ENCODE results near the gene PCF11. TPM values are rescaled to one million over a fixed set of nuclear protein-coding genes. Genes with fewer than 3 reads are reported as not detected.
A peak's percentile ranks its signal among the peaks of the same experiment; 100 is the strongest.

The PCF11 gene
- total RNA-seq, 1 donor from 2014 or later, result 42.5 TPM

GRCh38 chr11:83118814-83119213 lies 38.1 kb upstream of the PCF11 start:
- no peaks in the 10 kb centered on the region for H3K27me3 ChIP-seq (ENCODE audit: control insufficient read depth, insufficient read depth, low read length)
- no peak for TF ChIP-seq CTCF (IDR thresholded peaks at IDR 0.05; ENCODE audit: insufficient read depth, low read length, poor library complexity, severe bottlenecking)
- no peak overlapping the region for H3K4me3 ChIP-seq (ENCODE audit: low read depth, low read length)
- H3K36me3 ChIP-seq (ENCODE audit: control insufficient read depth, insufficient read depth, low read length), result no peaks in the 10 kb centered on the region
- no peak for DNase-seq (ENCODE audit: low read depth)

GRCh38 chr11:83119216-83119615 lies 37.7 kb upstream of the PCF11 start:
- TF ChIP-seq CTCF (IDR thresholded peaks at IDR 0.05; ENCODE audit: insufficient read depth, low read length, poor library complexity, severe bottlenecking), result no peak
- DNase-seq (ENCODE audit: low read depth), result no peak
- H3K36me3 ChIP-seq (ENCODE audit: control insufficient read depth, insufficient read depth, low read length), result no peaks in the 10 kb centered on the region
- H3K27me3 ChIP-seq (ENCODE audit: control insufficient read depth, insufficient read depth, low read length), result no peaks in the 10 kb centered on the region
- no peak overlapping the region for H3K4me3 ChIP-seq (ENCODE audit: low read depth, low read length)

- peak; percentile 19 for DNase-seq (ENCODE audit: low read depth)
- Histone ChIP-seq H3K36me3 (ENCODE audit: control insufficient read depth, insufficient read depth, low read length) (no peaks in the 10 kb centered on the region), H3K4me3 (ENCODE audit: low read depth, low read length) (no peak overlapping the region), H3K27me3 (ENCODE audit: control insufficient read depth, insufficient read depth, low read length) (no peaks in the 10 kb centered on the region)
- TF ChIP-seq CTCF (IDR thresholded peaks at IDR 0.05; ENCODE audit: insufficient read depth, low read length, poor library complexity, severe bottlenecking), result no peak
Observed at GRCh38 chr11:83120327-83120726, 36.6 kb upstream of the PCF11 start.

- Histone ChIP-seq H3K27me3 (ENCODE audit: control insufficient read depth, insufficient read depth, low read length) (no peaks in the 10 kb centered on the region), H3K36me3 (ENCODE audit: control insufficient read depth, insufficient read depth, low read length) (no peaks in the 10 kb centered on the region), H3K4me3 (ENCODE audit: low read depth, low read length) (no peak overlapping the region)
- no peak for DNase-seq (ENCODE audit: low read depth)
- TF ChIP-seq CTCF (IDR thresholded peaks at IDR 0.05; ENCODE audit: insufficient read depth, low read length, poor library complexity, severe bottlenecking), result no peak
Observed at GRCh38 chr11:83122050-83122449, 34.9 kb upstream of the PCF11 start.

GRCh38 chr11:83122766-83123165 lies 34.2 kb upstream of the PCF11 start:
- no peak overlapping the region for H3K4me3 ChIP-seq (ENCODE audit: low read depth, low read length)
- no peak for TF ChIP-seq CTCF (IDR thresholded peaks at IDR 0.05; ENCODE audit: insufficient read depth, low read length, poor library complexity, severe bottlenecking)
- no peaks in the 10 kb centered on the region for H3K36me3 ChIP-seq (ENCODE audit: control insufficient read depth, insufficient read depth, low read length)
- DNase-seq (ENCODE audit: low read depth), result no peak
- no peaks in the 10 kb centered on the region for H3K27me3 ChIP-seq (ENCODE audit: control insufficient read depth, insufficient read depth, low read length)

GRCh38 chr11:83124636-83125424 lies 32.1 kb upstream of the PCF11 start:
- TF ChIP-seq CTCF (IDR thresholded peaks at IDR 0.05; ENCODE audit: insufficient read depth, low read length, poor library complexity, severe bottlenecking), result no peak

More at GRCh38 chr11:83124636-83125424, 32.1 kb upstream of the PCF11 start:
- no peak for DNase-seq (ENCODE audit: low read depth)
- no peak overlapping the region for H3K4me3 ChIP-seq (ENCODE audit: low read depth, low read length)
- no peaks in the 10 kb centered on the region for H3K36me3 ChIP-seq (ENCODE audit: control insufficient read depth, insufficient read depth, low read length)
- H3K27me3 ChIP-seq (ENCODE audit: control insufficient read depth, insufficient read depth, low read length), result no peaks in the 10 kb centered on the region
